CD4-positive, alpha-beta T cell treated with Interferon gamma for 1 hour (primary cell): Measurements from ENCODE around the gene BRWD1.
"Not testable (repeated sequence)": the region's sequence is repeated elsewhere in the genome, so short reads cannot be mapped to it uniquely, and the experiment has no call there.

Source experiments
- DNase-seq: peaks from one replicate; pipeline ENCODE4 v3.0.0-alpha.2; 2020

BRWD1 gene

DNA sequence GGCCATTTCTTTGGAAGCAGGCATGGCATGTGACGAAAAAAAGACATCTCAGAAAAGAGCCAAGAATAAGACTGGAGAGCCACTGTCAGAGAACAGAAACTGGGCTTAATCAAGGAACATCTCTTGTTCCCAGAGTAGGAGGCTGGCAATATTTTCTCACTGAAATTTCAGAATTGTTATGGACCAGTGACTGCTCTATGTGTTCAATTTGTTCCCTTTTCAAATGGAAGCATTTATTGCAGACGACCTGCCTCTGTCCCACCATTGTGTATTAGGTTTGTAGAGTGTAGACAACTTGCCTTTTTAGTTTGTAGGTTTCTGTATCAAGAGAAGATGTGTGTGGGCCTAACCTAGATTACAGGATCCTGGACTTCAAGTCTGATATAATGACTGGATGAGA is 148.9 kb downstream of the BRWD1 start:
- DNase-seq: no peak

DNA sequence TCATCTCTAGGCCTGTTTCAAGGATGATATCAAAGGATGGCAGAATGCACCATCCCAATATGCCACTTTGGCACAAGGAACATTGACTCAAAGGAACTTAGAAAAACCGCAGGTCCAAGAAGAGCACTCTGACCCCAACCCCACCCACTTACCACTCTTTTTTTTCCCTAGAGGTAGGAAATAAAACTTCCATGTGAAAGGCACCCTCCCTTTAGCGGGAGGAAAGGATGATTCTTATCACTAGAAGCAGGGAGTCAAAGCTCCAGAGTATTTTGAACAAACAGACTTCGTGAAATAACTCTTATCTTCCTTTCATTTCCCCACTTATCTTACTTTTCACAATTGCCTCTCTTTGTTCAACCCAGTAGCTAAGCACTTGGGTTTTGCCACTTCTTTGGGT is 152.4 kb downstream of the BRWD1 start:
- no peak for DNase-seq

DNA sequence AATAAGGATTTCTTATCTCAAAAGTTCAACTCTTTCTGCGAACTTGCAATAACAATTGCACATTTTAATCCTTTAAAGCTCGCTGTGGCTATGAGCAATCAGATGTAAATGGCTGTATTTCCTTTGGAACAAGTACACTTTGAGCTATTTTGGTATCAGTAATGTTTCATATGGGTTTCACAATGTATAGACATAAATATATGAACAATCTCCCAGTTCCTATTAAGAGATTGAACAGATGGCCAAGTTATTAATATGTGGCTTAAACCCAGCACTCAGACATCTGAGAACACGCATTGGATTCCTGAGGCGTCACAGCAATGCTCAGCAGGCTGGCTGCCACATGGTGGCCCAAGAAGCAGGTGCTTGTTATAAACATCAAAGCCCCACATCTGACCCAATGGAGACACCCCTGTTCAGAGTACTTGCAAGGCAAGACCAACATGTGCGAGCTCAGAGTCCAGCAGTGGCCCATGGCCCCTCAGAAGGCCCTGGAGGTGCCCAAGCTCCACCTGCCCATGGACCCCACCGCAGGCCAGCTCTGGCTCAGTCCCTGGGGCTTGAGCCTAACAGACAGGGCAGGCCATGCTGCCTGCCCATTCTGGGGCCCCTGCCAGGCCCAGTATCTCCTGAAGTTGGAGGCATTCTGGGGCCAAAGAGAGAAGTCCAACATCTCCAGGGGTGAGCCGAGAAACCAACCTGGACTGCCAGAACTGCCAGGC is 153.9 kb downstream of the BRWD1 start:
- DNase-seq: no peak

DNA sequence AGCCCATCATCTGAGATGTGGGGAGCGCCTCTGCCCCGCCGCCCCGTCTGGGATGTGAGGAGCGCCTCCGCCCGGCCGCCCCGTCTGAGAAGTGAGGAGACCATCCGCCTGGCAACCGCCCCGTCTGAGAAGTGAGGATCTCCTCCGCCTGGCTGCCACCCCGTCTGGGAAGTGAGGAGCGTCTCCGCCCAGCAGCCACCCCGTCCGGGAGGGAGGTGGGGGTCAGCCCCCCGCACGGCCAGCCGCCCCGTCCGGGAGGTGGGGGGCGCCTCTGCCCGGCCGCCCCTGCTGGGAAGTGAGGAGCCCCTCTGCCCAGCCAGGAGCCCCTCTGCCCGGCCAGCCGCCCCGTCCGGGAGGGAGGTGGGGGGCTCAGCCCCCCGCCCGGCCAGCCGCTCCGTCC is 156.2 kb downstream of the BRWD1 start:
- not testable (repeated sequence) for DNase-seq

DNA sequence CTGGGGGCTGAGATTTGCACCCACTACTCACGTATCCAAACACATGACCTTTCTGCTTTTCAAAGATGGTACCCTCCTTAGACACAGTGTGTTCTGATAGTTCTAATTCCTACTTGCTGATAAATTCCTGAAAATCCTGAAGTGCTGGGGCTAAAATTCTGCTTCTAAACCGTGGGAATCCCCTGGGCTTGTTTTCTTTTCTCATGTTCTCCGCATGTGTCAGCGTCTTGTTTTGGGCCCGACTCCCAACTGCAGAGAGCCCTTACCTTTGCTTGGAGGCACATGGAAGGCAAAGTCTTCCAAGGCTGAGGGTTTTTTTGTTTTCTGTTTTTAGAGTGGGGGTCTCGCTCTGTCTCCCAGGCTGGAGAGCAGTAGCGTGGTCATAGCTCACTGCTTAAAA is 157.4 kb downstream of the BRWD1 start:
- DNase-seq: no peak

DNA sequence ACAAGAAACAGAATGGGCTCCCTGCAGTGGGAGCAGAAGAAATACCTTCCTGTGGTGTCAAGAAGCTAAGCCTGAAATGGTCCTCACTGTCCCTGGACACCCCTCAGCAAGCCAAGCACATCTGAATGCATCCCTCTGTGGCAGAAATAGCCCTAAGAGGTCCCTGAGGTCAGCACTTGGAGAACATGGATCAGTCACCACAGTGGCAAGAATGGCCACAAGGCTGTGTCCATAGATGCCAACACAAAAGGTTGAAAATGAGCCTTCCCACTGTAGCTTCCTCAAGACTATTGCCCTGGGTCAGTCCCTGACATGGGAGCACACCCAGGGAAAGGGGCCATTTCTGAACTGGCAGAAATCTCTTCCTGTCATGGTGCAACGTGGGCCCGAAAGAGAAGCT is 157.9 kb downstream of the BRWD1 start:
- no peak for DNase-seq

DNA sequence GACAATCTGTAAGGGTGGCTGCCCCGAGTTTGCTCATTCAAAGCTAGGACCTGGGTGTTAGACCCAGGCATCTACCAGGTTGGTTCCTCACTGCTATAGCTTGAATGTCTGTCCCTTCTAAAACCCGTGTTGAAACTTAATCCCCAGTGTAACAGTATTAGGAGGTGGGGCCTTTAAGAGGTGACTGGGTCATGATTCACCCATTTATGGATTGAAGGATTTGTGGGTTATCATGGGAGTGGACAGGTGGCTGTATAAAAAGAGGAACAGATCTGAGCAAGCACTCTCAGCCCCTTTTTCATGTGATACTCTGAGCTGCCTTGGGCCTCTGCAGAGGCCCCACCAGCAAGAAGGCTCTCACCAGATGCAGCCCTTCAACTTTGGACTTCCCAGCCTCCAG is 159.6 kb downstream of the BRWD1 start:
- no peak for DNase-seq

DNA sequence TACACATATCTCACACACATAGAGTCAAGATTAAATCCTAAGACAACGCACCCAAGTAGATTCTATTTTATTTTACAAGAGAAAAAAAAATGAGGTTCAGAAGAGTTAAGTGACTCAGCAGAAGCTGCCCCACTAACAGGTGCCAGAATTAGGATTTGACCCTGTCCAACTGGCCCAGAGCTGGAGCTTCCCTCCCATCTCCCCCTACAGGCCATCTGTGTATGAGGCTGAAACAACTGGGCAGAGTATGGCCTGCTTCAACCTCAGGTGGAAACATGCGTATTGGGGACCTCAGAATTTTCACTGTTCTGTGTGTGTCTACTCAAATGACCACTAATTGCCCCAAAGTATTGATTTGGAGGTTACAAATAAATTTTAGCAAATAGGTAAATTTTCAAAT is 160.1 kb downstream of the BRWD1 start:
- no peak for DNase-seq

DNA sequence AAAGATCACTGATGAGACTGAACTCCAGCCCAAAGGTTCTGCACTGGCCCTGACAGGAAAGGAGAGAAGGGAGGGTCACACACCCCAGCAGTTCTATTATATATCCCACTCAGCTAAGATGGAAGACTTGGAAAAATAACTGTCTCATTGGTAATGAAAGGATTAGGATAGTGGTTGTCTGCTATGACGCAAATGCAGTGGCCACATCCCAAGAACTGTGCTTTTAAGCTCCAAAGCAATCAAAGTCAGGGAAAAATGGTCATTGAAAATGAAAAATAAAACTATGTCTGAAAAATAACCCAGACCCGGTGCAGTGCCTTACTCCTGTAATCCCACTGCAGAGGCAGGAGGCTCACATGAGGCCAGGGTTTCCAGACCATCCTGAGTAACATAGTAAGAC is 161.2 kb downstream of the BRWD1 start:
- DNase-seq: no peak

DNA sequence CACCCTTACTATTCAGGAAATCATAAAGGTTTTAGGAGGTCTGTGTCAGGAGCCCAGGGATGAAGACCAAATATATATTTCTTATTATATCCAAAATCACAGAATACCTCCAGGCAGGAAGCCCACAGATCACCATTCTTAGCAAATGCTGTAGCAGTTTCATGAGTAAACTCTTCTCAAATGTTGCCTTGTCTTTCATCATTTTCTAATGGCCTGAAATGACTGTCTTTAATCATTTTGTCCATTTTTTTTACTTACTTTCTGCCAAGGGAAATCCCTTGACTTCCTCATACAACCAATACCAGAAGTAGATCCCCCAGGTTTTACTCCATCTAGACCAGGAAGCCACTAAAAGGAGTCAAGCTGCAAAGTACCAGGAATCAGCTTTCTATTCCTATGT is 162.6 kb downstream of the BRWD1 start:
- no peak for DNase-seq

DNA sequence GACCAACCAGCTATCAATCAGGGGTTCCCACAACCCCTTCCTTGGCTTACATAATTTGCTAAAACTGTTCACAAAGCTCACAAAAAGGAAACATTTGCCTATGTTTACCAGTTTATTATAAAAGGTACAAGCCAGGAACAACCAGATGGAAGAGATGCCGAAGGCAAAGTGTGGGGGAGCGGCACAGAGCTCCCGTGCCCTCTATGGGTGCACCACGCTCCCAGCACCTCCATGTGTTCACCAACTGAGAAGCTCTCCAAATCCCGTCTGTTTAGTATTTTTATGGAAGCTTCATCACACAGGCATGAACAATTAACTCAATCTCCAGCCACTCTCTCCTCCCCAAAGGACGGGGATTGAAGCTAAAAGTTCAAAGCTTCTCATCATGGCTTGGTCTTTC is 163.1 kb downstream of the BRWD1 start:
- DNase-seq: no peak

DNA sequence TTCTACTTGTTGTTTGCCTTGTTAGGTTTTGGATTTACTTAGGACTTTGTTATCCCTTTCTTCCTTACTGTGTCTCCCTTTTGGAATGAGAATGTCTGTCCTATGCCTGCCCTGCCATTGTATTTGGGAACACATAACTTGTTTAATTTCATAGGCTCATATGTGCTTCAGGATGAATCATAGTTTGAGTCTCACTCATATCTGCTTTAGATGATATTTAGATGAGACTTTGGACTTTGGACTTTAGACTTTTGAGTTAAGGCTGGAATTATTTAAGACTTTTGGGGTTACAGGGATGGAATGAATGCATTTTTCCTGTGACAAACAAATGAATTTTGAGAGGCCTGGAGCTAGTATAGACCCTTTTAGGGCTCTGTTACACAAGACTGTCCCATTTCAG is 163.6 kb downstream of the BRWD1 start:
- DNase-seq: no peak

DNA sequence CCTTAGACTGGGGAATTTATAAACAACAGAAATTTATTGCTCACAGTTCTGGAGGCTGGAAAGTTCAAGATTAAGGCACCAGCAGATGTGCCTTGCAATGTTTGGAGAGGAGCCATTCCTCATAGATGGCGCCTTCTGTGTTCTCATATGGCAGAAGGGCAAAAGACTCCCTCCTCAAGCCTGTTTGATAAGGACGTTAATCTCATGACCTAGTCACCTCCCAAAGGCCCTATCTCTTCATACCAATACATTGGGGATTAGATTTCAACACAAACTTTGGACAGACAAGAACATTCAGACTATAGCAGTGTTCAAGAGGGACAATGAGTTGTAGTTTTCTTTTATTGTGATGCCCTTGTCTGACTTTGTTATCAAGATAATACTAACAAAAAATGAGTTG is 164.5 kb downstream of the BRWD1 start:
- no peak for DNase-seq

DNA sequence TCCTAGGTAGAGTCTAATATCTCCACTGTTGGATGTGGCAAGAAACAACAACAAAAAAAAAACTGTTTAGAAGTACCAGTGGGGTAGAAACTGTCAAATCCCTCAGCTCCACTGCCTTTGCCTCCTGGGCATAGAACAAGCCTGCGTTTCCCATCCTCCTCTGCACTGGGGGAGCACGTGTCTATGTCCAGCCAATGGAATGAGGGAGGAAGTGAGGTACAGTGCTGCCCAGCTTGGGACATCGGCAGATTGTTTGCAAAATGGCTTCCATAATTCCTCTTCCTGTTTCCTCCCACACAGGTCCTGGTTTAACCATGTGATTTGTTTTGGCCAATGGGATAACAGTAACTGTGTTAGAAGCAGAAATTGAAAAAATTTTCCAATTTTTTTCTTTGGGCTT is 169.2 kb downstream of the BRWD1 start:
- DNase-seq: no peak

DNA sequence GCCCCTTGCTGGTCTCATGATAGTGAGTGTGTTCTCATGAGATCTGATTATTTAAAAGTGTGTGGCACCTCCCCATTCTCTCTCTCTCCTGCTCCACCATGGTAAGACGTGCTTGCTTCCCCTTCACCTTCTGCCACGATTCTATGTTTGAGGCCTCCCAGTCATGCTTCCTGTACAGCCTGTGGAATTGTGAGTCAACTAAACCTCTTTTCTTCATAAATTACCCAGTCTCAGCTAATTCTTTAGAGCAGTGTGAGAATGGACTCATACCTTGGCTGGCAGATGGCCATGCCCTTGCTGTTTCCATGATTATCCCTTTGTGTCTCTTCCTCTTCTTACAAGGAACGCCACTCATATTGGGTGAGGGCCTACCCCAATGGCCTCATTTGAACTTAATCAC is 170.5 kb downstream of the BRWD1 start:
- no peak for DNase-seq

DNA sequence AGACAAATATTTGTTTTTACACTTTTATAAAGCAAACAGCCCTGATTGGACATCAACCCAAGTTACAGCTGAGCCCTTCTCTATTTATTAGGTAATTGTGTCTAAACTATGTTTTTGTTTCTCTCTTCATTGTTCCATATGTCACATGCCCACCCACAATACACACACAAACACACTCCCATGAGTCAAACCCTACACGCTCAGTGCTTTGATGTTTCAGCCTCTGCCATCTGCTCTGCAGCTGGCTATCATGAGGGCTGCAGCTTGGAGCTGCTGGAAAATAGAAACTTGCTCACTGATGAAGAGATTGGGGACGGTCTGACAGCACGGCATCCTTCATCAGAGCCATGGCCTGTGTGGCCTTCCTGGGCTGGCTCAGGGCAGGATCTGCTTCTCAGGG is 171.9 kb downstream of the BRWD1 start:
- DNase-seq: no peak

DNA sequence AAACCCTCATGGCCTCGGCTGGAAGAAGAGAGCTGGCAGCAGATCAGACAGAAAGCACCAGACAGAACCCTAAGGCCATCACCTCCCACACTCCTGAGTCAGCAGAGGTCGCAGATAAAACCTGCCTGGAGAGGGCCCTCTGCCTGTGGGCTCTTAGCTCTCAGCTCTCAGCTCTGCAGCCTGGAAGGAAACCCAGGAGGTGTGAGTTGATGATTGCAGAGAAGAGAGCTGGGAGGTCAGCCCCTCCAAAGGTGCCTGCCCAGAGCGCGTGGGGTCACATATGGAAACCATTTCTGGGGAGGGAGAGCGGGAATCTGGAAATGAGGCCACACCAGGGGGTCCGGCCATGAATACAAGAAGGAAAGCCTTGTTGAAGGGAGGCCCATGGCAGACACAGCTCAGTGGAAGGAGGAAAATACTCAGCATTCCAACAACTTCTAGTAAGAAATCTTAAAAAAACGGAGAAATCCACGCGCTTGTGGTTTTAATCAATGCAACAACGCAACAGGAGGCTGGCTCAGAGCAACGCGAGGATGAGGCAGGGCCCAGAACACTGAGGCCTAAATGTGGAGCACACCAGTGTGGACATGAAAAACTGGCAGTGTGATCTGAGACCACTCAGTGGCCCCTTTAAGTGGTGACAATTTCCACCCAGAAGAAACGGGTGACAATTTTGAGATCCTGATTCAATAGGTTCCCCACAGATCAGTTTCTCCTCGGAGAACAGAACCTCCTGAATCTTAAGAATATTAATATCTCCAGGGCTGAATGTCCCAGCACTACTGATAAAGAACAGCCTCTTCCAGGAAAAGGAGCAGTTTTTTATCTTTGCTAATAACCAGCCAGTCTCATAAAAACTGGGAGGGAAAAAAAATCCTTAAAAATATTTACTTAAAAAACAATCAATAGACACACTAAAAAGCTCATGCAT is 175.9 kb downstream of the BRWD1 start:
- DNase-seq: no peak

DNA sequence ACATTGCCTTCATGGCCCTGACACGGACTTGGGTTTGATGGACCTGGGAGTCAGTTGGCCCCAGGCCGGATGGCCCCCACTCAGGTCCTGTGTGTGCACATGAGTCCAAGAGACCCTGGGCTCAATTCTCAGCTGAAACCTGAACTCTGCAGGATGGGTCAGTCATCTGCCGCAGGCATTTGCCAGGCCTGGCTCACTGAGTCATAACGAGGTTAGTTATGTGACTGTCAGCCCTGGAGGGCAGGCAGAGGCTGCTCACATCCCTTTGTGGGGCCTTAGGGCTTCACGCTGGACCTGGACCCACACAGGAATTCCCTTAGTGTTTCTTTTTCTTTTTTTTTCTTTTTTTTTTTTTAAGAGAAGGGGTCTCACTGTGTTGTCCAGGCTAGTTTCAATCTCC is 176.7 kb downstream of the BRWD1 start:
- no peak for DNase-seq

DNA sequence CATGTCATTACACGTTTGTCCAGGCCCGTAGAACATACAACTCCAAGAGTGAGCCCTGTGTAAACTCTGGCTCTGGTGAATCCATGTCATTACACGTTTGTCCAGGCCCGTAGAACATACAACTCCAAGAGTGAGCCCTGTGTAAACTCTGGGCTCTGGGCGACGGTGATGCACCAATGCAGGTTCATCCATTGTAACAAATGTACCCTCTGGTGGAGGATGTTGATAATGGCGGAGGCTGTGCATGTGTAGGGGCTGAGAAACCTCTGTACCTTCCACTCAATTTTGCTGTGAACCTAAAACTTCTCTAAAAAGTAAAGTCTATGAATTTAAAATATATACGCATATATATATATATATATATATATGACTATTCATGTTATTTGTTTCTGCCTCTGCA is 177.3 kb downstream of the BRWD1 start:
- DNase-seq: peak; percentile 4

DNA sequence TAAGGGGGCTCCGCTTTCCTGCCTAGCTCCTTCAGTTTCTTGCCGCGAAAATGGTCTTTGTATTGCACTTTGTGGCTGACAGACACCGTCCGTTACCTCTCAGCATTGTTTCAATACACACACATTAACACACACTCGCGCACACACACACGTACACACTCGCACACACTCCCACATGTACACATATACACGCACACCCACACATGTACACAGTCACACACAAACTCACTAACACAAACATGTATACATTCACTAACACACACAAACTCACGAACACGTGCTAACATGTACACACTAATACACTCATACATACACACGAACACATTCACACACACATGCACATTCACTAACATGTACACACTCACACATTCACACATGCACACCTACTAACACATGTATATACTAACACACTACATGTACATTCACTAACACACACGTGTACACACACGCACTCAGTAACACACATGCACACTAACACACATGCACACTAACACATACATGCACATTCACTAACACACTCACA is 179.1 kb downstream of the BRWD1 start:
- DNase-seq: no peak
